ENCODE results near the gene BRMS1.
"Not testable (repeated sequence)": the region's sequence is repeated elsewhere in the genome, so short reads cannot be mapped to it uniquely, and the experiment has no call there.

BRMS1 gene

GRCh38 chr11:66362481-66363147 is 17.7 kb upstream of the BRMS1 start:
- DNase-seq, result no peak

- no peak for DNase-seq
Measured at GRCh38 chr11:66361502-66361941, 16.6 kb upstream of the BRMS1 start.

- no peak for DNase-seq
Measured at GRCh38 chr11:66360406-66361073, 15.6 kb upstream of the BRMS1 start.

GRCh38 chr11:66359662-66360087 is 14.8 kb upstream of the BRMS1 start:
- DNase-seq, result no peak

- not testable (repeated sequence) for DNase-seq
Measured at GRCh38 chr11:66350560-66351235, 5.8 kb upstream of the BRMS1 start.

GRCh38 chr11:66349084-66349386 is 4.1 kb upstream of the BRMS1 start:
- no peak for DNase-seq

- DNase-seq, result peak; percentile 81
Measured at GRCh38 chr11:66347425-66348276, 2.7 kb upstream of the BRMS1 start, which contains the start of gene B4GAT1. TSS of gene B4GAT1 (minus strand) at chr11:66347629. CDS start at chr11:66347545, 84 bp downstream.

- DNase-seq, result no peak
Measured at GRCh38 chr11:66346476-66347424, 1.8 kb upstream of the BRMS1 start.

GRCh38 chr11:66345316-66345649 is 379 bp upstream of the BRMS1 start:
- DNase-seq, result no peak

GRCh38 chr11:66343176-66343575 is 1.7 kb downstream of the BRMS1 start:
- no peak for DNase-seq

- no peak for DNase-seq
Measured at GRCh38 chr11:66341502-66342126, 3.3 kb downstream of the BRMS1 start.

GRCh38 chr11:66340596-66341501 is 4.1 kb downstream of the BRMS1 start:
- no peak for DNase-seq

- DNase-seq, result no peak
Measured at GRCh38 chr11:66339686-66340483, 5.0 kb downstream of the BRMS1 start.

- DNase-seq, result no peak
Measured at GRCh38 chr11:66339162-66339675, 5.7 kb downstream of the BRMS1 start.

- no peak for DNase-seq
Measured at GRCh38 chr11:66338276-66339161, 6.4 kb downstream of the BRMS1 start.

- DNase-seq, result no peak
Measured at GRCh38 chr11:66337103-66337899, 7.6 kb downstream of the BRMS1 start.

Measured in NCI-H1436 (cell line).